ENCODE data around the gene C11orf24. TPM values are rescaled to one million over a fixed set of nuclear protein-coding genes. Genes with fewer than 3 reads are reported as not detected.

The C11orf24 gene
- total and polyA plus RNA-seq, 2 of the 4 experiments (the other 2 are of a cell fraction) = 42.5 to 135 TPM

- no peak overlapping the region for H3K18ac ChIP-seq (ENCODE audit: low read depth, low read length)
- no peak overlapping the region for H3K56ac ChIP-seq (ENCODE audit: extremely low read depth, insufficient read depth, low read length)
- intact Hi-C loops (cut with micrococcal nuclease) = no loop called here
- WGBS, 2 experiments (ENCODE audit: extremely low coverage in 2 of 2, insufficient read length in 1 of 2) = 77% methylated on average over 2 of the region's 8 CpGs; no CpG with 5 or more reads in 1 of the 2 experiments
- no TSS peak for BruUV-seq (replicated peaks)
- ATAC-seq (ENCODE audit: low read depth) = no peak
- H3K4me2 ChIP-seq (ENCODE audit: low read depth, low read length) = no peak overlapping the region
- ChIA-PET CTCF (interaction anchor here (0.6 to 1.1 kb wide), 3 partner anchors 10 to 178 kb away, joined by 4 to 5 read pairs (median 4); no protein-coding TSS in a partner anchor), POLR2A (ENCODE audit: unreplicated experiment) (no interaction called here)
- H3K23ac ChIP-seq (ENCODE audit: low read depth, low read length) = no peak overlapping the region
- H4K91ac ChIP-seq (ENCODE audit: insufficient read depth, low read depth, low read length) = no peak overlapping the region
- no peaks in the 10 kb centered on the region for H3K79me1 ChIP-seq (ENCODE audit: low read depth in 1 of 2, low read length in 2 of 2)
- in situ Hi-C loops (cut with MboI; ENCODE audit: low sequenced_read_pairs) = no loop called here
- no peaks in the 10 kb centered on the region for H4K20me1 ChIP-seq (ENCODE audit: insufficient read depth, low read length)
- TF ChIP-seq RAD21 (IDR thresholded peaks at IDR 0.05; ENCODE audit: low read length) (no peak), BHLHE40 (IDR thresholded peaks at IDR 0.05; ENCODE audit: low read depth, low read length) (no peak), ELK1 (IDR thresholded peaks at IDR 0.05; ENCODE audit: borderline replicate concordance, low read depth, low read length) (no peak), USF2 (IDR thresholded peaks at IDR 0.05; ENCODE audit: low read depth, low read length) (no peak), SMC3 (IDR thresholded peaks at IDR 0.05; ENCODE audit: low read depth, low read length) (no peak), MAZ (IDR thresholded peaks at IDR 0.05; ENCODE audit: borderline replicate concordance, low read depth, low read length) (no peak), FOS (IDR thresholded peaks at IDR 0.05; ENCODE audit: low read depth, low read length) (no peak), MAFK (IDR thresholded peaks at IDR 0.05; ENCODE audit: low read depth, low read length) (no peak), RFX5 (IDR thresholded peaks at IDR 0.05; ENCODE audit: low read depth, low read length) (no peak), CTCF (conservative IDR thresholded peaks at IDR 0.05; ENCODE audit: low read depth, low read length) (no peak), CEBPB (IDR thresholded peaks at IDR 0.05; ENCODE audit: low read depth, low read length) (no peak), NFE2L2 (IDR thresholded peaks at IDR 0.05; ENCODE audit: low read depth, low read length) (no peak), POLR2A (IDR thresholded peaks at IDR 0.05; ENCODE audit: low read depth, low read length) (no peak)
- H3K9ac ChIP-seq (ENCODE audit: low read depth, low read length) = no peak overlapping the region
- H3K36me3 ChIP-seq (ENCODE audit: control insufficient read depth, insufficient read depth, low read length) = no peaks in the 10 kb centered on the region
- H2BK5ac ChIP-seq (ENCODE audit: low read depth, low read length, poor library complexity, severe bottlenecking) = no peak overlapping the region
- no peak overlapping the region for H2AK9ac ChIP-seq (replicated peaks; ENCODE audit: low read depth, low read length, poor library complexity)
- H3K27ac ChIP-seq (ENCODE audit: insufficient read depth, low read length) = no peak overlapping the region
- H3K9me3 ChIP-seq (ENCODE audit: control insufficient read depth, insufficient read depth, low read length) = peaks cover 4% of the 10 kb centered on the region
- H2BK15ac ChIP-seq (ENCODE audit: low read depth, low read length) = no peak overlapping the region
- H4K5ac ChIP-seq (ENCODE audit: low read depth, low read length) = no peak overlapping the region
- H2AK5ac ChIP-seq (ENCODE audit: low read depth, low read length) = no peak overlapping the region
- no peak overlapping the region for H2BK20ac ChIP-seq (ENCODE audit: low read depth, low read length)
- dilution Hi-C loops (cut with HindIII; ENCODE audit: low sequenced_read_pairs, unreplicated experiment) = no loop called here
- no peak overlapping the region for H3K4me3 ChIP-seq (ENCODE audit: insufficient read depth, low read depth, low read length)
- H3K14ac ChIP-seq (replicated peaks; ENCODE audit: low read depth, low read length) = no peak overlapping the region
- H3K4ac ChIP-seq (ENCODE audit: low read depth, low read length) = no peak overlapping the region
- DNase-seq = no peak
- H2BK120ac ChIP-seq (ENCODE audit: low read depth, low read length) = no peak overlapping the region
- no peaks in the 10 kb centered on the region for H3K9me1 ChIP-seq (ENCODE audit: insufficient read depth, low read length)
- no peaks in the 10 kb centered on the region; the same call in 1 of the 2 replicates for H3K4me1 ChIP-seq (ENCODE audit: control insufficient read depth, insufficient read depth, low read length)
- H2AFZ ChIP-seq (replicated peaks; ENCODE audit: low read length, poor library complexity) = no peak overlapping the region
- peaks cover 2% of the 10 kb centered on the region for H3K27me3 ChIP-seq (ENCODE audit: control insufficient read depth, insufficient read depth, low read length)
- no peak overlapping the region for H4K8ac ChIP-seq (ENCODE audit: low read depth in 2 of 2, low read length in 2 of 2)
These were observed 15.6 kb upstream of the C11orf24 start for GRCh38 chr11:68287419-68287818.
